K562 (cell line): ENCODE data around the gene HSDL2. TPM values are rescaled to one million over a fixed set of nuclear protein-coding genes. Genes with fewer than 3 reads are reported as not detected.

ENCODE experiments used
- ATAC-seq: fragments of 200-7000 bp; cut with Tn5 transposase; 3 replicates; pipeline ENCODE4 v1.9.1; 2020; ENCODE audit warnings: moderate library complexity
- BruUV-seq: library from RNA; stranded (reverse); fragments of 400-500 nt; replicated peaks from 2 replicates; lab custom pipeline; 2021; lab: Mats Ljungman, UMichigan
- CTCF ChIA-PET: fragments of 300-600 bp; formaldehyde crosslinking; extraction: SDS; loops from one replicate; lab custom pipeline; 2021; ENCODE audit warnings: low intra/inter-chr PET ratio; lab: Yijun Ruan, JAX
- POLR2A ChIA-PET: fragments of 300-600, 350-650 bp; sonication (Branson Sonifier 250); formaldehyde crosslinking; extraction: SDS; loops from one replicate; lab custom pipeline; 2021; ENCODE audit warnings: antibody characterized with exemption, inconsistent platforms; lab: Yijun Ruan, JAX
- DNase-seq, 4 experiments: peaks; one replicate each; pipeline versions ENCODE4 v3.0.0 to v3.0.0-alpha.2; 2011 to 2018; ENCODE audit warnings: low spot score in 3 of 4, mixed read lengths in 3 of 4; ENCODE audit errors: extremely low read depth in 1 of 4
- FAIRE-seq: peaks from 2 replicates; lab custom pipeline; 2011; peaks lifted over from hg19 to GRCh38; lab: Jason Lieb, UNC
- H2AFZ ChIP-seq: 2 replicates; pipeline ENCODE4 v1.6.0; 2011; ENCODE audit warnings: low read depth, low read length, control low read depth, inconsistent platforms
- H3K27ac ChIP-seq: fragments of 200-600 bp; 3 replicates; pipeline ENCODE4 v1.8.0; 2011; ENCODE audit warnings: low read depth, mild to moderate bottlenecking, control low read depth, inconsistent platforms, low read length, moderate library complexity, mixed read lengths; ENCODE audit errors: extremely low read depth
- H3K27me3 ChIP-seq, 2 experiments: fragments of 300-600 bp in 1 of 2; 2 replicates in 1 of 2; 3 replicates in 1 of 2; pipeline versions ENCODE4 v1.6.0 to v1.8.0; 2011; ENCODE audit warnings: inconsistent platforms in 2 of 2, low read length in 2 of 2, mild to moderate bottlenecking in 1 of 2, mixed read lengths in 1 of 2, moderate library complexity in 1 of 2; ENCODE audit not compliant: control insufficient read depth in 2 of 2, insufficient read depth in 2 of 2
- H3K36me3 ChIP-seq: fragments of 300-600 bp; 3 replicates; pipeline ENCODE4 v1.8.0; 2011; ENCODE audit warnings: mild to moderate bottlenecking, low read length, inconsistent platforms; ENCODE audit not compliant: control insufficient read depth, insufficient read depth
- H3K4me1 ChIP-seq, 2 experiments: fragments of 200-600 bp in 1 of 2; replicated peaks in 1 of 2; 2 replicates in 1 of 2; 3 replicates in 1 of 2; pipeline versions ENCODE4 v1.5.1 to v1.8.0; 2011; ENCODE audit warnings: inconsistent platforms in 2 of 2, low read length in 2 of 2, mild to moderate bottlenecking in 1 of 2, mixed read lengths in 1 of 2, moderate library complexity in 1 of 2; ENCODE audit not compliant: control insufficient read depth in 2 of 2, insufficient read depth in 2 of 2
- H3K4me2 ChIP-seq: 2 replicates; pipeline ENCODE4 v1.6.1; 2011; ENCODE audit warnings: low read length, control low read depth, inconsistent platforms, mixed read lengths; ENCODE audit not compliant: insufficient read depth
- H3K4me3 ChIP-seq: fragments of 200-600 bp; sonication (generic), shearing (Covaris generic); 2 replicates; pipeline ENCODE4 v1.5.1; 2016; ENCODE audit warnings: control low read depth, inconsistent platforms
- H3K79me2 ChIP-seq: fragments of 200-600 bp; 3 replicates; pipeline ENCODE4 v1.8.0; 2011; ENCODE audit warnings: low read length, inconsistent platforms; ENCODE audit not compliant: control insufficient read depth, insufficient read depth
- H3K9ac ChIP-seq, 2 experiments: 2 replicates each; pipeline versions ENCODE4 v1.6.0 to v1.6.1; 2011; ENCODE audit warnings: low read depth in 2 of 2, low read length in 2 of 2, control low read depth in 1 of 2, inconsistent platforms in 1 of 2, mild to moderate bottlenecking in 1 of 2, mixed read lengths in 1 of 2; ENCODE audit not compliant: insufficient read depth in 1 of 2
- H3K9me1 ChIP-seq: one replicate; pipeline ENCODE4 v1.6.0; 2011; ENCODE audit warnings: inconsistent platforms, mild to moderate bottlenecking, low read length, moderate library complexity; ENCODE audit not compliant: control insufficient read depth, insufficient read depth
- H3K9me3 ChIP-seq: replicated peaks from 2 replicates; pipeline ENCODE4 v1.5.1; 2011; ENCODE audit warnings: low read depth, low read length, inconsistent platforms; ENCODE audit not compliant: control insufficient read depth, insufficient read depth
- H4K20me1 ChIP-seq: replicated peaks from 2 replicates; pipeline ENCODE4 v1.6.1; 2011; ENCODE audit warnings: low read length, inconsistent platforms, mixed read lengths; ENCODE audit not compliant: control insufficient read depth, insufficient read depth
- ARID1B ChIP-seq: fragments of 450-650 bp; IDR thresholded peaks from 2 replicates; pipeline ENCODE4 v1.6.1; 2016; ENCODE audit warnings: antibody characterized with exemption, mild to moderate bottlenecking, inconsistent platforms
- CCNT2 ChIP-seq: IDR thresholded peaks from 2 replicates; pipeline ENCODE4 v1.6.1; 2011; ENCODE audit warnings: borderline replicate concordance, low read depth, mild to moderate bottlenecking, moderate library complexity, mixed read lengths, low read length; ENCODE audit not compliant: insufficient read length; ENCODE audit errors: extremely low read depth
- CREB3L1 ChIP-seq: fragments of 450-650 bp; IDR thresholded peaks from 2 replicates; pipeline ENCODE4 v1.6.1; 2014; ENCODE audit warnings: low read depth, mild to moderate bottlenecking, moderate library complexity, borderline replicate concordance
- CREBBP ChIP-seq: IDR thresholded peaks from one replicate; pipeline ENCODE4 v1.6.1; 2012; ENCODE audit warnings: low read depth, mild to moderate bottlenecking, control low read depth, inconsistent platforms, low read length
- HINFP ChIP-seq: fragments of 450-650 bp; conservative IDR thresholded peaks from 2 replicates; pipeline ENCODE4 v1.6.1; 2016; ENCODE audit warnings: missing genetic modification characterization, low read depth, mild to moderate bottlenecking, control low read depth, missing compliant biosample characterization
- IRF2 ChIP-seq: sonication (generic); formaldehyde crosslinking; IDR thresholded peaks from 2 replicates; pipeline ENCODE4 v1.8.1; 2022; ENCODE audit warnings: mild to moderate bottlenecking, missing genetic modification reagents
- NFIX ChIP-seq: fragments of 250-450 bp; sonication (Bioruptor Pico); IDR thresholded peaks from 2 replicates; pipeline ENCODE4 v1.4.0; 2020; ENCODE audit warnings: low read depth, mild to moderate bottlenecking, moderate library complexity
- POLR2G ChIP-seq: fragments of 200-400 bp; formaldehyde crosslinking; IDR thresholded peaks from 2 replicates; pipeline ENCODE4 v1.6.1; 2017; ENCODE audit warnings: low read depth, mild to moderate bottlenecking, antibody characterized with exemption, low read length, moderate library complexity
- RAD21 ChIP-seq, 2 experiments: fragments of 250-450 bp in 1 of 2; fragments of 450-650 bp in 1 of 2; sonication (Bioruptor Pico) in 1 of 2; formaldehyde crosslinking in 1 of 2; IDR thresholded peaks in 1 of 2; conservative IDR thresholded peaks in 1 of 2; 2 replicates each; pipeline versions ENCODE4 v1.4.0 to v1.8.0; 2020 to 2022; ENCODE audit warnings: mild to moderate bottlenecking in 2 of 2, moderate library complexity in 1 of 2
- SFPQ ChIP-seq: fragments of 200-400 bp; formaldehyde crosslinking; IDR thresholded peaks from 2 replicates; pipeline ENCODE4 v1.6.1; 2017; ENCODE audit warnings: mild to moderate bottlenecking, low read depth, low read length, moderate library complexity
- SMAD2 ChIP-seq: fragments of 150-350 bp; IDR thresholded peaks from 2 replicates; pipeline ENCODE4 v1.6.1; 2014; ENCODE audit warnings: low read depth, mild to moderate bottlenecking, low read length
- SRSF3 ChIP-seq: fragments of 200-400 bp; formaldehyde crosslinking; IDR thresholded peaks from 2 replicates; pipeline ENCODE4 v1.6.1; 2016; ENCODE audit warnings: mild to moderate bottlenecking, low read length, moderate library complexity; ENCODE audit not compliant: insufficient read depth
- ZKSCAN3 ChIP-seq: fragments of 250-450 bp; sonication (Bioruptor Pico); IDR thresholded peaks from 2 replicates; pipeline ENCODE4 v1.4.0; 2020
- ZNF384 ChIP-seq: IDR thresholded peaks from 2 replicates; pipeline ENCODE4 v1.6.1; 2012; ENCODE audit warnings: low read depth, low read length, improper control_type of control experiment
- WGBS: fragments of 100-300 bp; shearing (Covaris generic); methylation state at CpG from one replicate; pipeline ENCODE4 v1.1.6; 2016; ENCODE audit warnings: low coverage, mixed read lengths; ENCODE audit not compliant: insufficient coverage; ENCODE audit errors: missing lambda C conversion rate; 5-methylcytosine and 5-hydroxymethylcytosine counted together
- in situ Hi-C: fragments of 300-500 bp; cut with MboI; formaldehyde crosslinking; loops from 4 replicates; pipeline ENCODE4 v1.15.0; 2018; ENCODE audit warnings: inconsistent platforms, mixed read lengths
- intact Hi-C: fragments of 100-400 bp; cut with micrococcal nuclease; formaldehyde crosslinking; loops from 2 replicates; pipeline ENCODE4 v1.14.2; 2022
- polyA plus RNA-seq, 8 experiments: library from polyadenylated mRNA; depleted of rRNA in 4 of 8; stranded (reverse) in 5 of 8; unstranded in 3 of 8; fragments of >200 nt; fragmentation: Nextera tagmentation in 2 of 8; fragmentation: Illumina TruSeq in 1 of 8; extraction: Ambion mirVana in 2 of 8; extraction: Trizol in 1 of 8; gene quantifications; 2 replicates each; pipeline versions ENCODE4 v1.2.1 to v1.2.3, GENCODE V29; 2011 to 2014; ENCODE audit warnings: inconsistent platforms in 1 of 8, missing spikeins in 1 of 8
- total RNA-seq, 7 experiments: library from RNA; depleted of rRNA in 6 of 7; stranded (reverse); fragments of >200 nt in 6 of 7; fragmentation: Illumina TruSeq in 2 of 7; extraction: Trizol in 2 of 7; gene quantifications; 2 replicates each; pipeline versions ENCODE4 v1.2.1 to v1.2.3, GENCODE V29; 2011 to 2021; ENCODE audit warnings: low replicate concordance in 1 of 7

HSDL2 gene
- total and polyA plus RNA-seq, 9 of the 15 experiments (the other 6 are each of a cell fraction or from before 2014, with no cell fraction given) = 22.8 to 74.1 (median 35.6) TPM

DNA sequence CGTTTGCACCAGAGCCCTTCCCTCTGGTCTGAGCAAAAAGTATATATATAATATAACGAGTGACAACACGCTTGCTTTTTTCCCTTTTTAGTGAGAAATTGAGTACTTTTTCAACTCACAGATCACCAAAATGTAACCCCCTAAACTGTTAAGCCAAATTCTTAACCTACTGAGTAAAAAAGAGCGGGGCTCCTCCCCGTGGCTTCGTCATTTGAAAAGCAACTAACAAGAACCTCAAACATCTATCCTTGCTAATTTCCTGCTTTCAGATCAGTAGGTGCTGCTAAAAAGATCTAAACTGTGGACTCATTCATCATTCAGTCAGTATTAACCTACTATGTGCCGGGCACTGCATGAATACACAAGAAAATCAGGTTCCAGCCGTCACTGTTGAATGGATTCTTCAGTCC is 45.5 kb upstream of the HSDL2 start:
- Histone ChIP-seq H3K9ac (peak overlapping the region in 1 of 2 experiments; percentile 92; a peak in 2 of 4 replicates), H3K36me3 (peaks cover 2% of the 10 kb centered on the region; the same call in 1 of the 3 replicates), H3K4me3 (peak overlapping the region; percentile 64), H2AFZ (peak overlapping the region; percentile 97), H3K4me1 (peaks cover 2 to 7% of the 10 kb centered on the region in 2 experiments; a peak in 3 of 5 replicates), H3K4me2 (peak overlapping the region; percentile 88), H3K79me2 (peaks cover 43% of the 10 kb centered on the region), H3K9me3 (no peaks in the 10 kb centered on the region; the same call in 1 of the 2 replicates), H4K20me1 (no peaks in the 10 kb centered on the region), H3K9me1 (no peaks in the 10 kb centered on the region), H3K27ac (peak overlapping the region; percentile 94), H3K27me3 (no peaks in the 10 kb centered on the region)
- peak in 2 of 4 experiments; percentile 20 to 59 for DNase-seq
- in situ Hi-C loops = no loop called here
- BruUV-seq = no TSS peak
- POLR2A ChIA-PET = interaction anchor here (0.6 to 1.4 kb wide), 5 partner anchors 10 to 182 kb away, joined by 3 to 4 read pairs (median 4); no protein-coding TSS in a partner anchor
- WGBS = 2% methylated on average over 8 of the region's 8 CpGs
- peak; percentile 73 for FAIRE-seq
- ATAC-seq = no peak
- CTCF ChIA-PET = interaction anchor here (0.7 to 1.2 kb wide), 3 partner anchors 27 to 248 kb away, joined by 3 to 6 read pairs (median 4); no protein-coding TSS in a partner anchor
- intact Hi-C loops = loop anchor here (5.0 to 10.0 kb wide), 4 partner anchors 62 to 440 kb away; partner anchors contain the start of gene UGCG
- TF ChIP-seq CCNT2 = no peak
- TF ChIP-seq SFPQ = no peak
- no peak for TF ChIP-seq CREBBP
- no peak for TF ChIP-seq CREB3L1
- no peak for TF ChIP-seq ZNF384
- TF ChIP-seq ZKSCAN3 (CRISPR knock-in tag) = no peak
- TF ChIP-seq POLR2G = no peak
- TF ChIP-seq ARID1B = no peak
- TF ChIP-seq HINFP = no peak
- no peak for TF ChIP-seq IRF2 (CRISPR knock-in tag)
- TF ChIP-seq NFIX (CRISPR knock-in tag) = no peak
- TF ChIP-seq RAD21 (CRISPR knock-in tag; conservative IDR thresholded peaks at IDR 0.05 in 1 of 2, IDR thresholded peaks at IDR 0.05 in 1 of 2) = 0 out of 4 replicates have a peak, but pooled peaks of 1 of the 2 experiments have one; percentile 3
- TF ChIP-seq SRSF3 = no peak
- TF ChIP-seq SMAD2 = no peak
